ENCODE measurements around the gene ZNF860. TPM values are rescaled to one million over a fixed set of nuclear protein-coding genes. Genes with fewer than 3 reads are reported as not detected.

Gene ZNF860
- total RNA-seq, 1 experiment from 2014 or later = 5.9 TPM

GRCh38 chr3:31934866-31935265 is 46.7 kb upstream of the ZNF860 start:
- no peak for TF ChIP-seq CTCF (IDR thresholded peaks at IDR 0.05; ENCODE audit: insufficient read depth in 1 of 2, low read depth in 1 of 2, low read length in 1 of 2, severe bottlenecking in 1 of 2, unreplicated experiment in 1 of 2)
- no peaks in the 10 kb centered on the region for H3K27me3 ChIP-seq (replicated peaks; ENCODE audit: control insufficient read depth, insufficient read depth, low read length)
- Mint-ChIP-seq H3K9me3 (ENCODE audit: unreplicated experiment) (no peaks in the 10 kb centered on the region), H3K27me3 (ENCODE audit: insufficient read depth, unreplicated experiment) (no peaks in the 10 kb centered on the region), H3K4me3 (ENCODE audit: unreplicated experiment) (no peak overlapping the region), H3K27ac (ENCODE audit: unreplicated experiment) (no peak overlapping the region), H3K4me1 (ENCODE audit: low read depth, unreplicated experiment) (peaks cover 8% of the 10 kb centered on the region), H3K36me3 (ENCODE audit: insufficient read depth, unreplicated experiment) (no peaks in the 10 kb centered on the region)
- ChIA-PET CTCF (no interaction called here), POLR2A (no interaction called here)
- H3K9me3 ChIP-seq = no peaks in the 10 kb centered on the region; the same call in 1 of the 2 replicates
- no TSS peak for BruUV-seq (replicated peaks)
- H3K4me3 ChIP-seq (ENCODE audit: low read depth, low read length) = no peak overlapping the region
- DNase-seq = no peak
- H3K4me1 ChIP-seq = peaks cover 36% of the 10 kb centered on the region
- no peaks in the 10 kb centered on the region for H3K36me3 ChIP-seq (ENCODE audit: control insufficient read depth, insufficient read depth, low read length)
- intact Hi-C loops (cut with micrococcal nuclease; ENCODE audit: unreplicated experiment) = no loop called here

GRCh38 chr3:31936420-31937060 is 45.0 kb upstream of the ZNF860 start:
- Histone ChIP-seq H3K27me3 (replicated peaks; ENCODE audit: control insufficient read depth, insufficient read depth, low read length) (no peaks in the 10 kb centered on the region), H3K9me3 (no peaks in the 10 kb centered on the region; the same call in 1 of the 2 replicates), H3K36me3 (ENCODE audit: control insufficient read depth, insufficient read depth, low read length) (no peaks in the 10 kb centered on the region), H3K4me3 (ENCODE audit: low read depth, low read length) (no peak overlapping the region), H3K4me1 (peaks cover 48% of the 10 kb centered on the region)
- peaks cover 8% of the 10 kb centered on the region for H3K4me1 Mint-ChIP-seq (ENCODE audit: low read depth, unreplicated experiment)
- ChIA-PET POLR2A (no interaction called here), CTCF (no interaction called here)
- H3K36me3 Mint-ChIP-seq (ENCODE audit: insufficient read depth, unreplicated experiment) = no peaks in the 10 kb centered on the region
- intact Hi-C loops (cut with micrococcal nuclease; ENCODE audit: unreplicated experiment) = no loop called here
- no peak overlapping the region for H3K4me3 Mint-ChIP-seq (ENCODE audit: unreplicated experiment)
- H3K27ac Mint-ChIP-seq (ENCODE audit: unreplicated experiment) = no peak overlapping the region
- no peaks in the 10 kb centered on the region for H3K9me3 Mint-ChIP-seq (ENCODE audit: unreplicated experiment)
- BruUV-seq (replicated peaks) = no TSS peak
- H3K27me3 Mint-ChIP-seq (ENCODE audit: insufficient read depth, unreplicated experiment) = no peaks in the 10 kb centered on the region
- no peak for TF ChIP-seq CTCF (IDR thresholded peaks at IDR 0.05; ENCODE audit: insufficient read depth in 1 of 2, low read depth in 1 of 2, low read length in 1 of 2, severe bottlenecking in 1 of 2, unreplicated experiment in 1 of 2)
- no peak for DNase-seq

GRCh38 chr3:31937225-31937624 is 44.3 kb upstream of the ZNF860 start:
- no peak overlapping the region for H3K4me3 ChIP-seq (ENCODE audit: low read depth, low read length)
- no peak for TF ChIP-seq CTCF (IDR thresholded peaks at IDR 0.05; ENCODE audit: insufficient read depth in 1 of 2, low read depth in 1 of 2, low read length in 1 of 2, severe bottlenecking in 1 of 2, unreplicated experiment in 1 of 2)
- Mint-ChIP-seq H3K27me3 (ENCODE audit: insufficient read depth, unreplicated experiment) (no peaks in the 10 kb centered on the region), H3K9me3 (ENCODE audit: unreplicated experiment) (no peaks in the 10 kb centered on the region), H3K27ac (ENCODE audit: unreplicated experiment) (no peak overlapping the region), H3K4me3 (ENCODE audit: unreplicated experiment) (no peak overlapping the region), H3K4me1 (ENCODE audit: low read depth, unreplicated experiment) (peaks cover 8% of the 10 kb centered on the region), H3K36me3 (ENCODE audit: insufficient read depth, unreplicated experiment) (peaks cover 5% of the 10 kb centered on the region)
- intact Hi-C loops (cut with micrococcal nuclease; ENCODE audit: unreplicated experiment) = no loop called here
- no peaks in the 10 kb centered on the region for H3K27me3 ChIP-seq (replicated peaks; ENCODE audit: control insufficient read depth, insufficient read depth, low read length)
- no peaks in the 10 kb centered on the region; the same call in 1 of the 2 replicates for H3K9me3 ChIP-seq
- H3K36me3 ChIP-seq (ENCODE audit: control insufficient read depth, insufficient read depth, low read length) = no peaks in the 10 kb centered on the region
- ChIA-PET CTCF (no interaction called here), POLR2A (no interaction called here)
- peaks cover 53% of the 10 kb centered on the region for H3K4me1 ChIP-seq
- BruUV-seq (replicated peaks) = no TSS peak
- no peak for DNase-seq
